NCI-H82 (cell line): ENCODE results near the gene PAXIP1.
A peak's percentile ranks its signal among the peaks of the same experiment; 100 is the strongest.
"Not testable (repeated sequence)": the region's sequence is repeated elsewhere in the genome, so short reads cannot be mapped to it uniquely, and the experiment has no call there.

Source experiments
- DNase-seq: peaks from one replicate; lab custom pipeline; 2025; lab: John Stamatoyannopoulos, UW

The PAXIP1 gene, protein sequence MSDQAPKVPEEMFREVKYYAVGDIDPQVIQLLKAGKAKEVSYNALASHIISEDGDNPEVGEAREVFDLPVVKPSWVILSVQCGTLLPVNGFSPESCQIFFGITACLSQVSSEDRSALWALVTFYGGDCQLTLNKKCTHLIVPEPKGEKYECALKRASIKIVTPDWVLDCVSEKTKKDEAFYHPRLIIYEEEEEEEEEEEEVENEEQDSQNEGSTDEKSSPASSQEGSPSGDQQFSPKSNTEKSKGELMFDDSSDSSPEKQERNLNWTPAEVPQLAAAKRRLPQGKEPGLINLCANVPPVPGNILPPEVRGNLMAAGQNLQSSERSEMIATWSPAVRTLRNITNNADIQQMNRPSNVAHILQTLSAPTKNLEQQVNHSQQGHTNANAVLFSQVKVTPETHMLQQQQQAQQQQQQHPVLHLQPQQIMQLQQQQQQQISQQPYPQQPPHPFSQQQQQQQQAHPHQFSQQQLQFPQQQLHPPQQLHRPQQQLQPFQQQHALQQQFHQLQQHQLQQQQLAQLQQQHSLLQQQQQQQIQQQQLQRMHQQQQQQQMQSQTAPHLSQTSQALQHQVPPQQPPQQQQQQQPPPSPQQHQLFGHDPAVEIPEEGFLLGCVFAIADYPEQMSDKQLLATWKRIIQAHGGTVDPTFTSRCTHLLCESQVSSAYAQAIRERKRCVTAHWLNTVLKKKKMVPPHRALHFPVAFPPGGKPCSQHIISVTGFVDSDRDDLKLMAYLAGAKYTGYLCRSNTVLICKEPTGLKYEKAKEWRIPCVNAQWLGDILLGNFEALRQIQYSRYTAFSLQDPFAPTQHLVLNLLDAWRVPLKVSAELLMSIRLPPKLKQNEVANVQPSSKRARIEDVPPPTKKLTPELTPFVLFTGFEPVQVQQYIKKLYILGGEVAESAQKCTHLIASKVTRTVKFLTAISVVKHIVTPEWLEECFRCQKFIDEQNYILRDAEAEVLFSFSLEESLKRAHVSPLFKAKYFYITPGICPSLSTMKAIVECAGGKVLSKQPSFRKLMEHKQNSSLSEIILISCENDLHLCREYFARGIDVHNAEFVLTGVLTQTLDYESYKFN

DNA sequence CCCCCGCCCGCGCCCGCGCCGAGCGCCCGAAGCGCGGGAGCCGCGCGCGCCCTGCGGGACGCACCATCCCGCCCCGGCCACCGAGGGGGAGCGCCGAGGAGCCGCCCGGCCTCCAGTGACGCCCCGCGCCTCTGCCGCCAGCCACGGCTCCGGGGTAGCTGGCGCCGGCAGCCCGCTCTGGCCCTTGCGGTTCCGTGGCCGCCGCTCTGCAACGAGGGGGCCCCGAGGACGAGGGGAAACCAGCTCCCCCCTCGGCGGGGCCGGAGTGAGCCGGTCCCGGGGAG lies at the start of gene PAXIP1:
Gene PAXIP1, minus strand, starts transcription at position 33 of the 284 bp plus-strand sequence. CDS start 195 bp downstream, outside the sequence.
- DNase-seq, result no peak

DNA sequence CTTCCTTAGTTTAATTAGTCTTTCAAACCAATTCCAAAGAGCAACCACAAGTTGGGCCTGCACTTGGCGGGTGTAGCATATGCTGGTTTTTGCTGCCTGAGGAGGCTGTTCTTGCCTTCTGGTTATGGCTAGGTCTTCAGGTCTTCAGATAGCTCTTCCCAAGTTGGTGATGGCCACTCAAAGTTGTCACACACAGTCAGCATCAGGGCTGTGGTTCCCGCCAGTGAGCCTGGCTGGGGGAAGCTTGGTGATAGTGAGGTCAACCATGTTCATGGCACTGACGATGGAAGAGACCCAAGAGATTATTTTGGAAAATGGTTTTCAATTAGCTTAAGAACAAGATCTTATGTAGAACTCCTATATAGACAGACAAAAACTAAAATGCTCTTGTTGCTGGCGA lies 48.4 kb upstream of the PAXIP1 start:
- no peak for DNase-seq

DNA sequence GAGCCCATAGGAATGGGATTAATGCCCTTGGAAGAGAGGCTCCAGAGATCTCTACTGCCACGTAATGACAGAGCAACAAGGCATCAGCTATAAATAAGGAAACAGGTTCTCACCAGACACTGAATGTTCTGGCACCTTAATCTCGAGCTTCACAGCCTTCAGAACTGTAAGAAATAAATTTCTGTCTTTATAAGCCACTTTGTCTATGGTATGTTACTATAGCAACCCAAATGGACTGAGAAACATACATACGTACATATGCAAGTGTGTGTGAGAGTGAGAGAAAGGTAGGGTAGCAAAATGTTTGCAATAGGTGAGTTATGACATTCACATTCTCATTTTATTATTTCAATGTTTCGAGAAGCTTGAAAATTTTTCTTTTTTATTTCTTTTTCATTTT lies 45.1 kb upstream of the PAXIP1 start:
- DNase-seq, result no peak

DNA sequence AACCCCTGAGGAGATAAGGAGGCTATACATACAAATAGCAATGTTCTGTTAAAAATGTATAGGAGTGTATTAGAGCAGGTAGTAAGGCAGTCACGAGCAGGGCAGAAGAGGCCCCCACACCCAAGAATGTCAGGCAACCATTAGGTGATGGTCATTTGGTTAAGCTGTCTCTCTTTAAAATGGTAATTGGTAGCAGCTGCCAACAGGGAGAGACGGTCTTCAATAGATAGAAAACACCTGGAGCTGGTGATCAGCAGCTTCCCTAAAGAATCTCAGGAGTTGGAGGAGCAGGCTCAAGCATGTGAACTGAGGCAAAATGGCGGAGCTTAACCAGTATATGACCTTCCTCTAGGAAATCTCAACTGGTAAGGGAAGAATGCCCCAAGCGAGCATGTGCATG lies 40.8 kb upstream of the PAXIP1 start:
- DNase-seq, result no peak

DNA sequence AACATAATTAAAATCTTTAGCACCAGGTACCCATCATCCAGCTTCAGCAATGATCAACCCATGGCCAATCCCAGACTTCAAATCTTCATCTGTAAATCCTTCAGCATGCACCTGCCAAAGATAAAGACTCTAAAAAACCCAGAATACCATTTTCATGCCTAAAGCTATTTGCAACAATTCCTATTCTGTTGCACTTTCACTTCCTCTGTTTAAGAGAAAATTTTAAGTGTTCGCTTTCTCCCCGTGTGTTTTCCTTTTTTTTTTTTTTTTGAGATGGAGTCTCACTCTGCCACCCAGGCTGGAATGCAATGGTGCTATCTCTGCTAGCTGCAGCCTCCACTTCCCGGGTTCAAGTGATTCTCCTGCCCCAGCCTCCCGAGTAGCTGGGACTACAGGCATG lies 35.4 kb upstream of the PAXIP1 start:
- DNase-seq, result no peak

DNA sequence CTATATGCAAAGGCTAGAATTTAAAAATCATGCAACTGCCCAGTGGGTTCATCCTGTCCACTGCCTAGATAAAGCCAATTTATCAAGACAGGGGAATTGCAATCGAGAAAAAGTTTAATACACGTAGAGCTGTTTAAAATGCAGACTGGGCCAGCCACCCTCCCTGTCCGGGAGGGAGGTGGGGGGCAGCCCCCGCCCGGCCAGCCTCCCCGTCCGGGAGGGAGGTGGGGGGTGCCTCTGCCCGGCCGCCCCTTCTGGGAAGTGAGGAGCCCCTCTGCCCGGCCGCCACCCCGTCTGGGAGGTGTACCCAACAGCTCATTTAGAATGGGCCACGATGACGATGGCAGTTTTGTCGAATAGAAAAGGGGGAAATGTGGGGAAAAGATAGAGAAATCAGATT lies 31.6 kb upstream of the PAXIP1 start:
- DNase-seq, result not testable (repeated sequence)

DNA sequence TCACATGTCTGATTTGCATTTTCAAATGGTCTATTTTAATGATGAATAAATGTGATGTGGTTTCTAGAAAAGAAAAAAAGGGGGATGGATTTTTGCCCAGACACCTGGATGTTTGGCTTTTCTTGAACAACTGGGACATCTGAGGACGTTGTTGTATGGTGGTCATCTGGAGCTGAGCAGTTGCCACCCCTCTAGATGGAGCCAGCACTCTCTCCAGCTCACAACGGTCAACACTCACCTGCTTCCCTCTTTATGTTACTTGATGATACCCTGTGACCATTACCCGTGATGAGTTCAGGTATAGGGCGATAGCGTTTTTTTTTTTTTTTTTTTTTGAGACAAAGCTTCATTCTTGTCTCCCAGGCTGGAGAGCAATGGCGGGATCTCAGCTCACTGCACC lies 30.1 kb upstream of the PAXIP1 start:
- DNase-seq, result no peak

DNA sequence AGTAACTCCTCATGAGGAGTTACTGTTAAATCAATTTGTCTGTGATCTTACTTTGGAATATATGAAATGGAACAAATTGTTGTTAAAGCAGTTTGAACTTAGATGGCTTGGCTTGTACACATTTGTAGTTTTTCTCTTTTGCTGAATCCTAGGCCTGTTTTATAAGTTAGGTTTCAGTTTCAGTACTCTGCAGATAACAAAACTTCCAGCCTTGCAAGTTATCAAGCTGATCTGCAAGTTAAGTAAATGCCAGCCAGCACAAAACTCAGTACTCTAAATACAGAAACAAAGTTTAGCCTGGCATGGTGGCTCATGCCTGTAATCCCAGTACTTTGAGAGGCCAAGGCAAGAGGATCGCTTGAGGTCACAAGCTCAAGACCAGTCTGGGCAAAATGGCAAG lies 25.0 kb upstream of the PAXIP1 start:
- DNase-seq, result no peak

DNA sequence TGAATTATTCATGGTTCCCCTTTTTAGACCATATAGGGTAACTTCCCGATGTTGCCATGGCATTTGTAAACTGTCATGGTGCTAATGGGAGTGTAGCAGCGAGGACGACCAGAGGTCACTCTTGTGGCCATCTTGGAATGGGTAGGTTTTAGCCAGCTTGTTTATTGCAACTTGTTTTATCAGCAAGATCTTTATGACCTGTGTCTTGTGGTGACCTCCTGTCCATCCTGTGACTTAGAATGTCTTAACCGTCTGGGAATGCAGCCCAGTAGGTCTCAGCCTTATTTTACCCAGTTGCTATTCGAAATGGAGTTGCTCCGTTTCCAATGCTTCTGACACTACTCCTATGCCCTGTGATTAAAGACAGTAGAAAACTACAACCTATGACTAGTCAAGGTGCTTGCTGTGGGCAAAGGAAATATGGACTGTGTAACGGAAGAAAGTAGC lies 18.8 kb upstream of the PAXIP1 start:
- DNase-seq, result no peak

DNA sequence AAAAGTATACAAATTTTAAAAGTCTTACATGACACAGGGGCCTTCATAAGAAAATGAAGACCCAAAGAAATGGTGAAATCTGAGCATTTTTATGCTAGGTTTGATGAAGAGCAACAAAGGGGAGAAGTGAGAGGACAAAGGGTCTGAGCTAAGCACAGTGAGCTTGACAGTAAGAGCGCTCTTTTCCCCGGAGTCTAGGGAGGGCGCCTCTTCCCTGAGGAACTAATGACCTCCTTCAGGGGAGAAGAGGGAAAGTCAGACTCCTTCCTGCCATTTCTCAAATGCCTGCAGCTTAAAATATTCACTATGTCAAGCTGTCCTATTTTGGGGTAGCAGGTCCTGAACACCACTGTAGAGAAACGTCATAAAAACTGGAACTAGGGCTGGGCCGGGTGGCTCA lies 18.1 kb upstream of the PAXIP1 start:
- DNase-seq, result no peak

DNA sequence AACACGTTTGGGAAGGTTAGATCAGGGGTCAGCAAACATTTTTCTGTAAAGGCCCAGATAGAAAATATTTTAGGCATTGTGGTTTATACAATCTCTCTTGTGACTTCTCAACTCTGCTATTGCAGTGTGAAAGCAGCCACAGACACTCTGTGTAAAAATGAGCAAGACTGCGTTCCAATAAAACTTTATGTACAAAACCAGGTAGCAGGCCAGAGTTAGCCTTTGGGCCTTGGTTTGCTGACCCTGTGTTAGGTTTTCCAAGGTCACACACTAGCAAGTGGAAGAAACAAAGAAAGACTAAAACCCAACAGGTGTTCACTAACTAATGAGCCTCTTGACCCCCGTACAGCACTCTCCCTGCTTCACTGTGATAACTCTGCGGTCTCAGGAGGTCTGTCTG lies 14.9 kb upstream of the PAXIP1 start:
- no peak for DNase-seq

DNA sequence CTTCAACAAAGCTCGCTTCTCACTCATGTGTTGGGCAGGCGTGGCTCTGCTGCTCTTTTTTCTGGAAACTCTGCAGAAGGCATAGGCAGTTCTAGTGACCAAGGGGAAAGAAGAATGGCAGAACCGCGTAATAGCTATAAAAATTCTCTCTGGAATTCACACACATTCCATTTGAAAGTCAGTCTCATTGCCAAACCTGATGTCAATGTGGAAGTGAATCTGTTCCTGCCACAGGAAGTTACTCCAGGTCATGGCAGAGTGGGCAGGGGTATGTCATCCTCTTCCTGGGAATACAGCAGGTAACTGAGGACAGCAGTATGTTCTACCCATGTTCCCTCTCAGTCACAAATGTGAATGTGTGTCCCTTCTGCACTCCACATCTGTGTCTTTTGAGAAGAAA lies 8.2 kb upstream of the PAXIP1 start:
- DNase-seq, result no peak

DNA sequence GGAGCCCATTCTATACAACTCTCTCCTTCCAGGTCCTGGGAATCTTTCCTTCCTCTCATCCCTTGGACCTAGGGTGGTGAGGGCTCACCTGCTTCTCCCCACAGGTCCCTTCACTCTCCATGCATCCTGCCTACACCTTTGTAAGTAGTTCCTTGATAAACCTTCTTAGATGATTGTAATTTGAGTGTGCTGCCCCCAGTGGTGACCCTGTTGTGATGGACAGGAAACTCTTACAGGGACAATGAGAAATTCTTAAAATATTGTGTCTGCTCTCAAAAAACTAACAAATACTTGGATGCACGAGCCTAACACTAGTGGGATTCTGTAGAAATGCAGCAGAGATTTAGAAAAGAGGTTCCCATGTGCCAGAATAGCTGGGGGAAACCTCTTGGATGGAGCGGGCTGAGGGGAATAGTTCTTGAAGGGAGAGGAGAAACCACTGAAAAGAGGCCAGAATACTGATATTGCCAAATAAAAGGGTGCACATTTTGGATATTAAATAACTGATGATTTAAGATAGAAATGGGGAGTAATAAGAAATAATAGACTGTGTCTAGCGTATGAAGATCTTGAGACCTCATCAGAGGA lies 6.7 kb upstream of the PAXIP1 start:
- peak; percentile 42 for DNase-seq

DNA sequence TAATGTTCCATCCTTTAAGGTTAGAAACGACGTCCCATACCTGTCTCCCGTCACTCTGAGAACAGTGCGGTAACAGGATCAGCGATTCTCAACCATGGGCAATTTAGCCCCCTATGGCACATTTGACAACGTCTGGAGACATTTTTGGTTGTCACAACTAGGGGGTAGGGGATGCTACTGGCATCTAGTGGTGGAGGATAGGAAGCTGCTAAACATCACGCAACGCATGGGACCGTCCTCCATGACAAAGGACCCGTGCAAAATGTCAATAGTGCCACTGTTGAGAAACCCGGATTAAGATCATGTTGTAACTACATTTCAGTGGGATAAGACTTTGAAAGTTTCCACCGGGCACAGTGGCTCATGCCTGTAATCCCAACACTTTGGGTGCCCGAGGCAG lies 5.0 kb upstream of the PAXIP1 start:
- peak; percentile 66 for DNase-seq

DNA sequence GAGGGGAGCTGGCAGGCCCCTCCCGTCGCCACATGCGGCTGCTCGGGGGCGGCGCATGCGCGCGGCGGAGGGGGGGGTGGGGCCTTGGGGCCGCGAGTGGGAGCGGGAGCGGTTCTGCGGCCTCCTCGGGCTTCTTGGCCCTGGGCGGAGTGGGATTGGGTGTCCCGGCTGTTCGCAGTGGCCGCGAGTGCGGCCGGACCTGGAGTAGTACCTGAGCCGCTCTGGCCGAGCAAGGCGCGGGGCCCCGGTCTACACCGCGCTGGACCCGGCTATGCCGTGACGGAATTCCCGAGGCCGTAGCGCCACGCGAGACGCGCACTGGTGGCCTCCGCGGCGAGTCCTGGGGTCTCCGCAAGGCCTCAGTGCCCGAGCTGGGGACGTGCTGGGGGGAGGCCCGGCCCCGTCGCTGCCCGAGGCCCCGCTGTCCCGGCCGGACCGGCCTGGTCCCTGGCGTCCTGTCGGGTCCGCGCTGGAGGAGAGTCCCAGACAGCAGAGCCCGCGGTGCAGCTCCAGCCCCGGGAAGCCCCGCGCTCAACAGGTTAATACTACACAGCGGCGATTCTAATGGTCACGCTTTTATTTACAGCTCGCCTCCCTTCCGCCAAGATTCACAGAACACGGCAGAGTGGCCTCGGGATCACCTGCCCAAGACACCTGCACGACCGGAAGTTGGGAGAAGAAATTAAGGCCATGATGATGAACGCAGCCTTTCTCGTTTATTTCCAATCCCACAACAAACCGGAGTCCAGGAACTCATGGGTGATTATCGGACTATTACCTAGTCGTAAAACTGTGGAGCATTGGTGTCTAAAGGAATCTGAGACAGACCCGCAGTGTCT lies 671 bp upstream of the PAXIP1 start:
- DNase-seq, result peak; percentile 89

DNA sequence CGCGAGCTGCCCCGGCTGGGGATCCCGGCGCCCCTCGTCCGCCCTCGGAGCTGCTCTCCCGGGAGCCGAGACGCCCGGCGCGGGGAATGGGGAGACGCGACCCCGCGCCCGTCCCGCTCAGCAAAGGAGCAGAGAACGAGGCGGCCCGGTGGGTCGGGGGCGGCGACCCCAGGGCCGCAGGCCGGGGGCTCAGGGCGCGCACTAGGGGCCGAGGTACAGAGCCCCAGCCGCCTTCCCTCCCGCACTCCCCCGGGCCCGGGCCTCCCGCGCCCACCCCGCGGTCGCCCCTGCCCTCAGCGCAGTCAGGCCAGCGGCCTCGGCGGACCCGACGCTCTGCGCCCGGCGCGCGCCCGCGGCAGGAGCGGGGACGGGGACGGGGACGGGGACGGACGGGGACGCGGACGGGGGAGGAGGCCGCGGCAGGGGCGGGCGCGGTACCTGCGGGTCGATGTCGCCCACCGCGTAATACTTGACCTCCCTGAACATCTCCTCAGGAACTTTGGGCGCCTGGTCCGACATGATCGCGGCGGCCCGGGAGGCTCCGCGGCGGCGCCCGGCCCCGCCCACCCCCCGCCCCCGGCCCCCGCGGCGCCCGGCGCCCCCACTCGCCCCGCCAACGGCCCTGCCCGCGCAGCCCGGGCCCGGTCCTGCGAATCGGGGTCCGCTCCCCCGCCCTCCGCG lies 373 bp downstream of the PAXIP1 start:
- peak; percentile 74 for DNase-seq

DNA sequence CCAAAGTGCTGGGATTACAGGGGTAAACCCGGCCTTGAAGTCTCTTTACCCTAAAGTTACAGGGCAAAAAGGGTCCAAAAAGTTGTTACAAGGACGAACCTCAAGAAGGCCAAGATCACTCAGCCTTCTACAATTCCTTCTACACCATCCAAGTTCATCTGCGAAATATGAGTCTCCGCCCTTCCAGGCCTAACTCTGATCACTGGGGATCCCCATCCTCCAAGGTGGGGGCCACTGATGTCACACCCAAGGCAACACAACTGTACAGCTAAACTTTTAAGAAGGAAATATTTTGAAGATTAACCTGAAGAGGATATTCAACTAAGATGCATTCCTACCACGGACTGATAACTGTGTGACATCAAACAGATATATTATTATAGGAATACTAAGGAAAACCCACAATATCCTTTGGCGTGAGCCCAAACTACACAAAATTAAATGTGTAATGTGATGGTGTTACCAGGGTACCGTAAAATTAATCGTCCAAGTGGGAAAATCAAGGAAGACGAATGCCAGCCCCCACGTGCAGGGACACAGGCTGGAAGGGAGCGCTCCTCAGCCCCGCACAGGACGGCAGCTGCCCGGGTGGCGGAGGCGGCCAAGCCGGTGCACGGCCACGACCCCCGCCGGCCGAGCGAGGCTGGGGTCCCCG lies 1.0 kb downstream of the PAXIP1 start:
- peak; percentile 31 for DNase-seq

DNA sequence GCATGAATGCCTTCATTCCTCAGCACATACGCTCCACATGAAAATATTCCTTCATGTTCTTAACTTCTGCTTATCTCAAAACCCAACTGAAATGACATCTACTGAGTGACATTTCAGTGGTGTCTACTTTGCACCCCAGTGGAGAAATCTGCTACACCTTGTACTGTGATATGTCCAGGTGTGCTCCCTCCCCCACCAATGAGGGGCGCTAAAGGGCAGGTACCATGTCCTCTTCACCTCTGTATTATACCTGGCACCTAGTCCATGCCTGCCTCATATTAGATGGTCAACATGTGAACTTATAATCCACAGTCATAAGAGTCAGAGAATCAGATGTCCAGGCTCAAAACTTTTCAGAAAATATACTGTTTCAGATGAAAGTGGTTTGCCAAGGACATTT lies 2.1 kb downstream of the PAXIP1 start:
- DNase-seq, result no peak

DNA sequence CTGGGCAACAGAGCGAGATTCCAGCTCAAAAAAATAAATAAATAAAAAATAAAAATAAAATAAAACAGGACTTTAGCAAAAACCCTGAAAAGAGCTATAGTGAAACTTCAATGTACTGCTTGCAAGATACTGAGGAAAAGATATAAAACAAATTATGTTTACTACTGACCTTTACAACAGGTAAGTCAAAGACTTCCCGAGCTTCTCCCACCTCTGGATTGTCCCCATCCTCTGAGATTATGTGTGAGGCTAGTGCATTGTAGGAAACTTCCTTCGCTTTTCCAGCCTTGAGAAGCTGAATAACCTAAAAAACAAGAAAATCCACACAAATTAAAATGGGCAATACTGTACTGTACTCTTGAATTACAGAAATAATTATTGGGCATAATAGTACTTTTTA lies 4.4 kb downstream of the PAXIP1 start:
- DNase-seq, result no peak

DNA sequence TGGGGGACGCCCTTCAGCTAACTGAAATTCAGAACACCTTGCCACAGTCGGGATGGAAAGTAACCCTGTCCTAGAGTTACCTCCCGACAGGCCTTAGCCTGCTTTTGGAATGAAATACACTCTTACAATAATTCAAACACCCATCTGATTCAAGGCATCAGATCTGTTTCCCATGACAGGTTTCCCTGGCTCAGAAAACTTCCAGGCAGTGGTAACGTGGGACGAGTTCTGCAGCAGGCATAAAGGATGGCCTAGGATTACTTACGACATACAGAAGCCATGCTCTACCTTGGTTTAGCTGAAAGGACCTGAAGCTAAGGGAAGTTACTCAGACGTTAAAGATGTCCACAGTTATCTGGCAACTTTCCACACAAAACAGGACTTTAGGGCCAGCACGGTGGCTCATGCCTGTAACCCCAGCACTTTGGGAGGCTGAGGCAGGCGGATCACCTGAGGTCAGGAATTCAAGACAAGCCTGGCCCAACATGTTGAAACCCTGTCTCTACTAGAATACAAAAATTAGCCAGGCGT lies 5.0 kb downstream of the PAXIP1 start:
- no peak for DNase-seq
